Esophagus squamous epithelium (tissue), 4 donors: ENCODE results near the gene EBP.

ENCODE experiments used
- CTCF ChIP-seq, 6 experiments: fragments of 450-650 bp in 4 of 6; fragments of 200-600 bp in 2 of 6; sonication (generic) in 2 of 6; IDR thresholded peaks; one replicate each; pipeline ENCODE4 v1.5.1; 2016 to 2019; ENCODE audit warnings: antibody characterized with exemption in 6 of 6, mild to moderate bottlenecking in 4 of 6, moderate library complexity in 4 of 6
- POLR2A ChIP-seq, 4 donors: fragments of 450-650 bp; IDR thresholded peaks; one replicate each; pipeline ENCODE4 v1.6.1; 2017; ENCODE audit warnings: antibody characterized with exemption in 4 of 4, mild to moderate bottlenecking in 4 of 4, moderate library complexity in 3 of 4

- TF ChIP-seq POLR2A (IDR thresholded peaks at IDR 0.05), result no peak
- TF ChIP-seq CTCF (IDR thresholded peaks at IDR 0.05), result no peak
Observed at GRCh38 chrX:48522291-48522690, 683 bp downstream of the EBP start.
